Keratinocyte (primary cell): Measurements from ENCODE around the gene OGDH. TPM values are rescaled to one million over a fixed set of nuclear protein-coding genes. Genes with fewer than 3 reads are reported as not detected.

Experiments
- DNase-seq: peaks from one replicate; pipeline ENCODE4 v3.0.0-alpha.2; 2011; ENCODE audit warnings: low read depth, missing footprints, low spot score
- FAIRE-seq: peaks from 2 replicates; lab custom pipeline; 2011; peaks lifted over from hg19 to GRCh38; lab: Jason Lieb, UNC
- H2AFZ ChIP-seq: 2 replicates; pipeline ENCODE4 v1.6.0; 2012; ENCODE audit warnings: low read length, control low read depth, inconsistent platforms; ENCODE audit not compliant: control insufficient read depth
- H3K27ac ChIP-seq: 2 replicates; pipeline ENCODE4 v1.5.1; 2011; ENCODE audit warnings: low read length; ENCODE audit not compliant: control insufficient read depth, insufficient read depth
- H3K27me3 ChIP-seq: 3 replicates; pipeline ENCODE4 v1.6.0; 2011; ENCODE audit warnings: low read length; ENCODE audit not compliant: control insufficient read depth, insufficient read depth; ENCODE audit errors: extremely low read depth
- H3K36me3 ChIP-seq, 2 experiments: 2 replicates in 1 of 2; 3 replicates in 1 of 2; pipeline ENCODE4 v1.5.1; 2011; ENCODE audit warnings: low read length in 2 of 2, mild to moderate bottlenecking in 1 of 2; ENCODE audit not compliant: control insufficient read depth in 2 of 2, insufficient read depth in 2 of 2; ENCODE audit errors: extremely low read depth in 1 of 2
- H3K4me1 ChIP-seq: 3 replicates; pipeline ENCODE4 v1.5.1; 2011; ENCODE audit warnings: low read length; ENCODE audit not compliant: control insufficient read depth, insufficient read depth; ENCODE audit errors: extremely low read depth
- H3K4me2 ChIP-seq: 3 replicates; pipeline ENCODE4 v1.6.0; 2011; ENCODE audit warnings: low read depth, low read length; ENCODE audit not compliant: control insufficient read depth, insufficient read depth; ENCODE audit errors: extremely low read depth
- H3K4me3 ChIP-seq, 3 experiments: fragments of 200-600 bp in 1 of 3; sonication (generic) in 1 of 3; 2 replicates in 2 of 3; 3 replicates in 1 of 3; pipeline ENCODE4 v1.5.1; 2011 to 2016; ENCODE audit warnings: low read length in 3 of 3, mild to moderate bottlenecking in 3 of 3, control low read depth in 2 of 3, inconsistent platforms in 1 of 3, low read depth in 1 of 3, mixed read lengths in 1 of 3, mixed run types in 1 of 3, moderate library complexity in 1 of 3; ENCODE audit not compliant: control insufficient read depth in 2 of 3, insufficient read depth in 2 of 3; ENCODE audit errors: extremely low read depth in 1 of 3
- H3K79me2 ChIP-seq: 2 replicates; pipeline ENCODE4 v1.6.0; 2012; ENCODE audit warnings: low read length; ENCODE audit not compliant: control insufficient read depth, insufficient read depth
- H3K9ac ChIP-seq: 3 replicates; pipeline ENCODE4 v1.6.0; 2011; ENCODE audit warnings: low read length; ENCODE audit not compliant: control insufficient read depth, insufficient read depth; ENCODE audit errors: extremely low read depth
- H3K9me1 ChIP-seq: 3 replicates; pipeline ENCODE4 v1.6.0; 2011; ENCODE audit warnings: low read length; ENCODE audit not compliant: control insufficient read depth, insufficient read depth; ENCODE audit errors: extremely low read depth
- H3K9me3 ChIP-seq: 2 replicates; pipeline ENCODE4 v1.5.1; 2012; ENCODE audit warnings: low read depth, low read length; ENCODE audit not compliant: control insufficient read depth
- H4K20me1 ChIP-seq: 3 replicates; pipeline ENCODE4 v1.6.0; 2011; ENCODE audit warnings: low read length; ENCODE audit not compliant: control insufficient read depth, insufficient read depth; ENCODE audit errors: extremely low read depth
- EZH2 ChIP-seq: IDR thresholded peaks from one replicate; pipeline ENCODE4 v1.6.1; 2012; ENCODE audit warnings: inconsistent platforms, mild to moderate bottlenecking, low read length, moderate library complexity
- dilution Hi-C: fragments of 300-500 bp; cut with MboI; formaldehyde crosslinking; loops from one replicate; pipeline ENCODE4 v1.7.0; 2020; ENCODE audit warnings: low sequenced_read_pairs; ENCODE audit not compliant: extremely low pct_ligation_motif_present
- polyA plus RNA-seq, 5 experiments: library from polyadenylated mRNA; depleted of rRNA in 3 of 5; stranded (reverse) in 3 of 5; stranded (forward) in 1 of 5; unstranded in 1 of 5; fragments of >200 nt; gene quantifications; 1 replicate in 1 of 5; 2 replicates in 3 of 5; 3 replicates in 1 of 5; pipeline versions ENCODE4 v1.2.1 to v1.2.3, GENCODE V29; 2011 to 2012; ENCODE audit warnings: missing spikeins in 2 of 5, low read depth in 1 of 5, low replicate concordance in 1 of 5
- TF ChIP-seq, protein P1 (sequence below), 3 experiments: IDR thresholded peaks in 1 of 3; conservative IDR thresholded peaks in 1 of 3; optimal IDR thresholded peaks in 1 of 3; 2 replicates in 2 of 3; 3 replicates in 1 of 3; pipeline versions ENCODE3 to v1.5.1; 2011; ENCODE audit warnings: low read length in 3 of 3, mild to moderate bottlenecking in 3 of 3, moderate library complexity in 2 of 3, control low read depth in 1 of 3, inconsistent platforms in 1 of 3; ENCODE audit not compliant: insufficient read depth in 2 of 3; ENCODE audit errors: extremely low read depth in 1 of 3

OGDH gene
- polyA plus RNA-seq, 1 donor (not counting 4 experiments of a cell fraction or from before 2014, with no cell fraction given): 46.4 TPM

GRCh38 chr7:44707558-44708230 is 101.3 kb downstream of the OGDH start:
- TF ChIP-seq, protein P1, sequence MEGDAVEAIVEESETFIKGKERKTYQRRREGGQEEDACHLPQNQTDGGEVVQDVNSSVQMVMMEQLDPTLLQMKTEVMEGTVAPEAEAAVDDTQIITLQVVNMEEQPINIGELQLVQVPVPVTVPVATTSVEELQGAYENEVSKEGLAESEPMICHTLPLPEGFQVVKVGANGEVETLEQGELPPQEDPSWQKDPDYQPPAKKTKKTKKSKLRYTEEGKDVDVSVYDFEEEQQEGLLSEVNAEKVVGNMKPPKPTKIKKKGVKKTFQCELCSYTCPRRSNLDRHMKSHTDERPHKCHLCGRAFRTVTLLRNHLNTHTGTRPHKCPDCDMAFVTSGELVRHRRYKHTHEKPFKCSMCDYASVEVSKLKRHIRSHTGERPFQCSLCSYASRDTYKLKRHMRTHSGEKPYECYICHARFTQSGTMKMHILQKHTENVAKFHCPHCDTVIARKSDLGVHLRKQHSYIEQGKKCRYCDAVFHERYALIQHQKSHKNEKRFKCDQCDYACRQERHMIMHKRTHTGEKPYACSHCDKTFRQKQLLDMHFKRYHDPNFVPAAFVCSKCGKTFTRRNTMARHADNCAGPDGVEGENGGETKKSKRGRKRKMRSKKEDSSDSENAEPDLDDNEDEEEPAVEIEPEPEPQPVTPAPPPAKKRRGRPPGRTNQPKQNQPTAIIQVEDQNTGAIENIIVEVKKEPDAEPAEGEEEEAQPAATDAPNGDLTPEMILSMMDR (optimal IDR thresholded peaks at IDR 0.05 in 1 of 3, IDR thresholded peaks at IDR 0.05 in 1 of 3, conservative IDR thresholded peaks at IDR 0.05 in 1 of 3; ENCODE audit: extremely low read depth in 1 of 3, insufficient read depth in 2 of 3, low read length in 3 of 3): no peak
- no peak for TF ChIP-seq EZH2
- no peak overlapping the region for H3K9ac ChIP-seq
- H4K20me1 ChIP-seq: no peaks in the 10 kb centered on the region
- no peaks in the 10 kb centered on the region for H3K27me3 ChIP-seq
- peaks cover 7% of the 10 kb centered on the region for H3K4me1 ChIP-seq
- no peak overlapping the region for H3K27ac ChIP-seq
- no peak overlapping the region for H2AFZ ChIP-seq
- dilution Hi-C loops: no loop called here
- no peak for DNase-seq
- no peak overlapping the region for H3K4me2 ChIP-seq
- H3K4me3 ChIP-seq: no peak overlapping the region
- no peaks in the 10 kb centered on the region for H3K9me3 ChIP-seq
- H3K9me1 ChIP-seq: no peaks in the 10 kb centered on the region
- peaks cover 10% of the 10 kb centered on the region in 2 experiments for H3K36me3 ChIP-seq
- no peak for FAIRE-seq
- no peaks in the 10 kb centered on the region for H3K79me2 ChIP-seq

DNA sequence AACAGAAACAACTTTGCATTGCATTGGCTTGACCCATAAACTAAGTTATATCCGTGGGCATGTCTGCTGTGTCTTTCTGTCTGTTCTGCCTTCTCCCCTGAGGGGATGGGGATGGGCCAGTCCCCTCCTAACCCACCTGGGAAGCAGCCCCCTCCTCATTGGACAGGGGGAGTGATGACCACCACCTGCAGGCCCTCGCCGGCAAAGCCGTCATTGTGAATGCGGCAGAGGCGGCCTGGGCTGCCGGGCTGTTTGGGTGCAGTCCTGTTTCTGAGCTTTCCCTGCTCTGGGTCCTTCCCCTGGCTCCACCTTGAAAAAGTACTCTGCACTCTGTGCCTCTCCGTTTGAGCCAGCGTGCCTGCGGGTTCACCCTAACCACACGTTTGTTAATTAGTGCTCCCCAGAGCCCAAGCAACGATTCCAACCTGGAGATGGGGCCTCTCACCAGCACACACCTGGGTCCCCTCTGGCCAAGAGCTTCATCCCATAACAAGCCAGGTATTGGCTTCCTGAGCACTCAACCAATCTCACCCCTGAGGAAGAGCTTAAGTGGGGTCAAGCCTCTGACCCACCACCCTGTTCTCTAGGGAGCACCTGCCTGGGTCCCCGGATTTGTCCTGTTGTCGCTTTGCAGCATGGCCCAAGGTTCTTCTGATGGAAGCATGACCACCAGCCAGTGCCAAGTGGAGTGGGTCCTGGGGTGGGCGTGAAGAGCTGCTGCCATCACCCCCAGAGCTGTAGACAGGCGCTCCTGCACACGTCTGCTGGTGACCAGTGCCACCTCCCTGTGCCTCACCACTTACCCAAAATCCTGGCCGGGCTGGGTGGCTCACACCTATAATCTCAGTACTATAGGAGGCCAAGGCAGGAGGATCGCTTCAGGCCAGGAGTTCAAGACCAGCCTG is 102.8 kb downstream of the OGDH start:
- no peak overlapping the region for H2AFZ ChIP-seq
- DNase-seq (no peak), FAIRE-seq (no peak)
- H3K4me2 ChIP-seq: no peak overlapping the region
- no peaks in the 10 kb centered on the region for H3K27me3 ChIP-seq
- dilution Hi-C loops: no loop called here
- H3K27ac ChIP-seq: no peak overlapping the region
- no peak overlapping the region for H3K4me3 ChIP-seq
- no peaks in the 10 kb centered on the region for H3K79me2 ChIP-seq
- H3K9me3 ChIP-seq: no peaks in the 10 kb centered on the region
- H3K36me3 ChIP-seq: peaks cover 8 to 10% of the 10 kb centered on the region in 2 experiments
- H3K4me1 ChIP-seq: peaks cover 11% of the 10 kb centered on the region
- TF ChIP-seq EZH2: no peak
- TF ChIP-seq, protein P1 (optimal IDR thresholded peaks at IDR 0.05 in 1 of 3, IDR thresholded peaks at IDR 0.05 in 1 of 3, conservative IDR thresholded peaks at IDR 0.05 in 1 of 3; ENCODE audit: extremely low read depth in 1 of 3, insufficient read depth in 2 of 3, low read length in 3 of 3): no peak
- no peaks in the 10 kb centered on the region for H3K9me1 ChIP-seq
- no peak overlapping the region for H3K9ac ChIP-seq
- H4K20me1 ChIP-seq: no peaks in the 10 kb centered on the region
